ENCODE results near the gene RHNO1.

RHNO1 gene

GRCh38 chr12:2900642-2901041, 23.6 kb downstream of the RHNO1 start:
- no peak for DNase-seq (ENCODE audit: low read depth in 4 of 4, low spot score in 1 of 4)

- no peak for DNase-seq (ENCODE audit: low read depth in 4 of 4, low spot score in 1 of 4)
Observed at GRCh38 chr12:2902272-2902880, 25.4 kb downstream of the RHNO1 start.

- no peak for DNase-seq (ENCODE audit: low read depth in 4 of 4, low spot score in 1 of 4)
Observed at GRCh38 chr12:2904260-2904659, 27.2 kb downstream of the RHNO1 start.

- DNase-seq (ENCODE audit: low read depth in 4 of 4, low spot score in 1 of 4), result no peak
Observed at GRCh38 chr12:2912216-2912575, 35.2 kb downstream of the RHNO1 start.

GRCh38 chr12:2919249-2919648, 42.2 kb downstream of the RHNO1 start:
- no peak for DNase-seq (ENCODE audit: low read depth in 4 of 4, low spot score in 1 of 4)

- no peak for DNase-seq (ENCODE audit: low read depth in 4 of 4, low spot score in 1 of 4)
Observed at GRCh38 chr12:2922329-2922728, 45.3 kb downstream of the RHNO1 start.

- no peak for DNase-seq (ENCODE audit: low read depth in 4 of 4, low spot score in 1 of 4)
Observed at GRCh38 chr12:2923057-2923456, 46.0 kb downstream of the RHNO1 start.

GRCh38 chr12:2924019-2924418, 47.0 kb downstream of the RHNO1 start:
- DNase-seq (ENCODE audit: low read depth in 4 of 4, low spot score in 1 of 4), result no peak

- no peak for DNase-seq (ENCODE audit: low read depth in 4 of 4, low spot score in 1 of 4)
Observed at GRCh38 chr12:2925322-2925995, 48.4 kb downstream of the RHNO1 start.

GRCh38 chr12:2930865-2931264, 53.8 kb downstream of the RHNO1 start:
- no peak for DNase-seq (ENCODE audit: low read depth in 4 of 4, low spot score in 1 of 4)

- DNase-seq (ENCODE audit: low read depth in 4 of 4, low spot score in 1 of 4), result no peak
Observed at GRCh38 chr12:2933586-2933985, 56.6 kb downstream of the RHNO1 start.

GRCh38 chr12:2934371-2934770, 57.3 kb downstream of the RHNO1 start:
- DNase-seq (ENCODE audit: low read depth in 4 of 4, low spot score in 1 of 4), result no peak

GRCh38 chr12:2936301-2936700, 59.3 kb downstream of the RHNO1 start:
- DNase-seq (ENCODE audit: low read depth in 4 of 4, low spot score in 1 of 4), result no peak

GRCh38 chr12:2937500-2937899, 60.5 kb downstream of the RHNO1 start:
- DNase-seq (ENCODE audit: low read depth in 4 of 4, low spot score in 1 of 4), result no peak

Data from stimulated activated CD4-positive, alpha-beta T cell treated with anti-CD3 and anti-CD28 coated beads, Interleukin-1b, Interleukin-23, amount 100 ng/mL, for 24 hours (primary cell).